LNCaP clone FGC (cell line): ENCODE data around the gene NOVA2.

Experiments used
- DNase-seq: peaks from one replicate; pipeline ENCODE4 v3.0.0-alpha.2; 2011; ENCODE audit warnings: low read depth
- H3K4me3 ChIP-seq: 2 replicates; pipeline ENCODE4 v1.5.1; 2011; ENCODE audit warnings: mild to moderate bottlenecking, low read depth, low read length, control low read depth
- TF ChIP-seq, protein P1 (sequence below): IDR thresholded peaks from 2 replicates; pipeline ENCODE4 v1.5.1; 2012; ENCODE audit warnings: mild to moderate bottlenecking; ENCODE audit not compliant: control insufficient read depth, insufficient read depth; ENCODE audit errors: extremely low read depth

NOVA2 gene

GRCh38 chr19:45885556-45886426, 87.9 kb downstream of the NOVA2 start, which contains the start of gene IRF2BP1:
Gene IRF2BP1, minus strand, starts transcription at chr19:45886141. Its CDS starts 367 bp downstream, at chr19:45885774.
- TF ChIP-seq, protein P1, sequence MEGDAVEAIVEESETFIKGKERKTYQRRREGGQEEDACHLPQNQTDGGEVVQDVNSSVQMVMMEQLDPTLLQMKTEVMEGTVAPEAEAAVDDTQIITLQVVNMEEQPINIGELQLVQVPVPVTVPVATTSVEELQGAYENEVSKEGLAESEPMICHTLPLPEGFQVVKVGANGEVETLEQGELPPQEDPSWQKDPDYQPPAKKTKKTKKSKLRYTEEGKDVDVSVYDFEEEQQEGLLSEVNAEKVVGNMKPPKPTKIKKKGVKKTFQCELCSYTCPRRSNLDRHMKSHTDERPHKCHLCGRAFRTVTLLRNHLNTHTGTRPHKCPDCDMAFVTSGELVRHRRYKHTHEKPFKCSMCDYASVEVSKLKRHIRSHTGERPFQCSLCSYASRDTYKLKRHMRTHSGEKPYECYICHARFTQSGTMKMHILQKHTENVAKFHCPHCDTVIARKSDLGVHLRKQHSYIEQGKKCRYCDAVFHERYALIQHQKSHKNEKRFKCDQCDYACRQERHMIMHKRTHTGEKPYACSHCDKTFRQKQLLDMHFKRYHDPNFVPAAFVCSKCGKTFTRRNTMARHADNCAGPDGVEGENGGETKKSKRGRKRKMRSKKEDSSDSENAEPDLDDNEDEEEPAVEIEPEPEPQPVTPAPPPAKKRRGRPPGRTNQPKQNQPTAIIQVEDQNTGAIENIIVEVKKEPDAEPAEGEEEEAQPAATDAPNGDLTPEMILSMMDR, result no peak
- DNase-seq, result no peak
- peak within 1 kb of the TSS; percentile 51 for H3K4me3 ChIP-seq

- H3K4me3 ChIP-seq, result peak overlapping the region; percentile 51
- TF ChIP-seq, protein P1, result no peak
- no peak for DNase-seq
Measured at GRCh38 chr19:45884682-45885555, 88.7 kb downstream of the NOVA2 start.

DNA sequence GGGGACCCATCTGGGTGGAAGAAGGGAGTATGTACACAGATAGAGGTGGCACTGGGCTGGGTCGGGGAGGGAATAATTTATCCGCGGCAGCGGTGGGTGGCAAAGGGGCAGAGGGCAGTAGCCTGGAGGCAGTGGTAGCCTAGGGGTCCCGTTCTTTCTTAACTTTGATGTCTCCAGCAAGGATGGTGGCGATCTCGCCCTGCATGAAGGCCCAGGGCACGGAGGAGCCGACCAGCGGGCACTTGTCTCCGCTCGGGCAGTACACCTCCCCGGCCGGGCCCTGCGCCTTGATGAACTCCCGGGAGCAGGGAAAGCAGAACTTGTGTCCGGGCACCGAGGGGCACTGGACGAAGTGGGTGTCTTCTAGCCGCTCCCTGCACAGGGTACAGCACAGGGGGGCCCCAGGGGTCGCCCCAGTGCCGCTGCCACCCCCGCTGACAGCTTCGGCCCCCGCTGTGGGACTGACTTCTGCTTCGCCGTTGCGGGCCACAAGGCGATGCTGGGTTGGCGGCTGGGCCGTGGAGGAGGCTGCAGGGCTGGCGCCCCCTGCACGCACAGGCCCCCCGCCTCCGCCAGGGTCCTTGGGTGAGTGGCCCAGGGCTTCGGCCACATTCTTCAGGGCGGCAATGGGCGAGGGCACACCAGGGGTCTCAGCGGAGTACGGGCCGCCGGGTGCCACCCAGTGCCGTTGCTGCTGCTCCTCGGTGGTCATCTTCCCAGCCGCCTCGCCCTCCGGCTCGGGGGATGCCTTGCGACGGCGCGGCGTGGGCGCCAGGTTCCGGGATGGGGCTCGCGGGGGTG, 89.6 kb downstream of the NOVA2 start:
- H3K4me3 ChIP-seq, result peak overlapping the region; percentile 76
- no peak for DNase-seq
- TF ChIP-seq, protein P1, result no peak
